Neural cell (in vitro differentiated cells): ENCODE data around the gene XKRX.

ENCODE experiments used
- CTCF ChIP-seq: fragments of 450-650 bp; IDR thresholded peaks from 2 replicates; pipeline ENCODE4 v1.5.1; 2014; ENCODE audit warnings: antibody characterized with exemption, mild to moderate bottlenecking, moderate library complexity; ENCODE audit not compliant: poor library complexity, severe bottlenecking
- EP300 ChIP-seq: fragments of 450-650 bp; conservative IDR thresholded peaks from 2 replicates; pipeline ENCODE4 v1.6.1; 2014; ENCODE audit warnings: antibody characterized with exemption, mild to moderate bottlenecking, moderate library complexity; ENCODE audit not compliant: poor library complexity, severe bottlenecking
- EZH2 ChIP-seq: fragments of 200-600, 300-800 bp; shearing (Covaris generic), sonication (generic); IDR thresholded peaks from 2 replicates; pipeline ENCODE4 v1.6.1; 2014; ENCODE audit warnings: antibody characterized with exemption, low read length, borderline replicate concordance, mild to moderate bottlenecking; ENCODE audit not compliant: insufficient read depth, poor library complexity, severe bottlenecking
- MXI1 ChIP-seq: fragments of 450-650 bp; conservative IDR thresholded peaks from 2 replicates; pipeline ENCODE4 v1.6.1; 2014; ENCODE audit warnings: antibody characterized with exemption, mild to moderate bottlenecking; ENCODE audit not compliant: poor library complexity, severe bottlenecking
- POLR2AphosphoS5 ChIP-seq: IDR thresholded peaks from 2 replicates; pipeline ENCODE4 v1.6.1; 2012

GRCh38 chrX:100975212-100975611 is 46.5 kb upstream of the XKRX start:
- TF ChIP-seq CTCF: no peak
- no peak for TF ChIP-seq EP300
- TF ChIP-seq POLR2AphosphoS5: no peak
- no peak for TF ChIP-seq MXI1
- no peak for TF ChIP-seq EZH2
